ENCODE measurements around the gene CERS1.

GRCh38 chr19:18895038-18895823 lies 727 bp downstream of the CERS1 start:
- TF ChIP-seq SUZ12 (IDR thresholded peaks at IDR 0.05; ENCODE audit: extremely low read depth, insufficient read depth, insufficient read length), result no peak
- TF ChIP-seq ZNF274 (IDR thresholded peaks at IDR 0.05; ENCODE audit: low read depth, low read length), result no peak

All from NT2/D1 (cell line).